K562 (cell line): Measurements from ENCODE around the gene PTPRO. TPM values are rescaled to one million over a fixed set of nuclear protein-coding genes. Genes with fewer than 3 reads are reported as not detected.

Experiments
- ATAC-seq: fragments of 200-7000 bp; cut with Tn5 transposase; 3 replicates; pipeline ENCODE4 v1.9.1; 2020; ENCODE audit warnings: moderate library complexity
- BruUV-seq: library from RNA; stranded (reverse); fragments of 400-500 nt; replicated peaks from 2 replicates; lab custom pipeline; 2021; lab: Mats Ljungman, UMichigan
- CTCF ChIA-PET: fragments of 300-600 bp; formaldehyde crosslinking; extraction: SDS; loops from one replicate; lab custom pipeline; 2021; ENCODE audit warnings: low intra/inter-chr PET ratio; lab: Yijun Ruan, JAX
- POLR2A ChIA-PET: fragments of 300-600, 350-650 bp; sonication (Branson Sonifier 250); formaldehyde crosslinking; extraction: SDS; loops from one replicate; lab custom pipeline; 2021; ENCODE audit warnings: antibody characterized with exemption, inconsistent platforms; lab: Yijun Ruan, JAX
- DNase-seq, 4 experiments: peaks; one replicate each; pipeline versions ENCODE4 v3.0.0 to v3.0.0-alpha.2; 2011 to 2018; ENCODE audit warnings: low spot score in 3 of 4, mixed read lengths in 3 of 4; ENCODE audit errors: extremely low read depth in 1 of 4
- FAIRE-seq: peaks from 2 replicates; lab custom pipeline; 2011; peaks lifted over from hg19 to GRCh38; lab: Jason Lieb, UNC
- H2AFZ ChIP-seq: 2 replicates; pipeline ENCODE4 v1.6.0; 2011; ENCODE audit warnings: low read depth, low read length, control low read depth, inconsistent platforms
- H3K27ac ChIP-seq: fragments of 200-600 bp; 3 replicates; pipeline ENCODE4 v1.8.0; 2011; ENCODE audit warnings: low read depth, mild to moderate bottlenecking, control low read depth, inconsistent platforms, low read length, moderate library complexity, mixed read lengths; ENCODE audit errors: extremely low read depth
- H3K27me3 ChIP-seq, 2 experiments: fragments of 300-600 bp in 1 of 2; 2 replicates in 1 of 2; 3 replicates in 1 of 2; pipeline versions ENCODE4 v1.6.0 to v1.8.0; 2011; ENCODE audit warnings: inconsistent platforms in 2 of 2, low read length in 2 of 2, mild to moderate bottlenecking in 1 of 2, mixed read lengths in 1 of 2, moderate library complexity in 1 of 2; ENCODE audit not compliant: control insufficient read depth in 2 of 2, insufficient read depth in 2 of 2
- H3K36me3 ChIP-seq: fragments of 300-600 bp; 3 replicates; pipeline ENCODE4 v1.8.0; 2011; ENCODE audit warnings: mild to moderate bottlenecking, low read length, inconsistent platforms; ENCODE audit not compliant: control insufficient read depth, insufficient read depth
- H3K4me1 ChIP-seq, 2 experiments: fragments of 200-600 bp in 1 of 2; replicated peaks in 1 of 2; 2 replicates in 1 of 2; 3 replicates in 1 of 2; pipeline versions ENCODE4 v1.5.1 to v1.8.0; 2011; ENCODE audit warnings: inconsistent platforms in 2 of 2, low read length in 2 of 2, mild to moderate bottlenecking in 1 of 2, mixed read lengths in 1 of 2, moderate library complexity in 1 of 2; ENCODE audit not compliant: control insufficient read depth in 2 of 2, insufficient read depth in 2 of 2
- H3K4me2 ChIP-seq: 2 replicates; pipeline ENCODE4 v1.6.1; 2011; ENCODE audit warnings: low read length, control low read depth, inconsistent platforms, mixed read lengths; ENCODE audit not compliant: insufficient read depth
- H3K4me3 ChIP-seq: fragments of 200-600 bp; sonication (generic), shearing (Covaris generic); 2 replicates; pipeline ENCODE4 v1.5.1; 2016; ENCODE audit warnings: control low read depth, inconsistent platforms
- H3K79me2 ChIP-seq: fragments of 200-600 bp; 3 replicates; pipeline ENCODE4 v1.8.0; 2011; ENCODE audit warnings: low read length, inconsistent platforms; ENCODE audit not compliant: control insufficient read depth, insufficient read depth
- H3K9ac ChIP-seq, 2 experiments: 2 replicates each; pipeline versions ENCODE4 v1.6.0 to v1.6.1; 2011; ENCODE audit warnings: low read depth in 2 of 2, low read length in 2 of 2, control low read depth in 1 of 2, inconsistent platforms in 1 of 2, mild to moderate bottlenecking in 1 of 2, mixed read lengths in 1 of 2; ENCODE audit not compliant: insufficient read depth in 1 of 2
- H3K9me1 ChIP-seq: one replicate; pipeline ENCODE4 v1.6.0; 2011; ENCODE audit warnings: inconsistent platforms, mild to moderate bottlenecking, low read length, moderate library complexity; ENCODE audit not compliant: control insufficient read depth, insufficient read depth
- H3K9me3 ChIP-seq: replicated peaks from 2 replicates; pipeline ENCODE4 v1.5.1; 2011; ENCODE audit warnings: low read depth, low read length, inconsistent platforms; ENCODE audit not compliant: control insufficient read depth, insufficient read depth
- H4K20me1 ChIP-seq: replicated peaks from 2 replicates; pipeline ENCODE4 v1.6.1; 2011; ENCODE audit warnings: low read length, inconsistent platforms, mixed read lengths; ENCODE audit not compliant: control insufficient read depth, insufficient read depth
- ARHGAP35 ChIP-seq: fragments of 450-650 bp; IDR thresholded peaks from 2 replicates; pipeline ENCODE4 v1.6.1; 2018; ENCODE audit not compliant: partially characterized antibody
- ARID1B ChIP-seq: fragments of 450-650 bp; IDR thresholded peaks from 2 replicates; pipeline ENCODE4 v1.6.1; 2016; ENCODE audit warnings: antibody characterized with exemption, mild to moderate bottlenecking, inconsistent platforms
- ARID2 ChIP-seq: fragments of 450-650 bp; IDR thresholded peaks from 2 replicates; pipeline ENCODE4 v1.6.1; 2017; ENCODE audit warnings: antibody characterized with exemption, mild to moderate bottlenecking
- CBX5 ChIP-seq: IDR thresholded peaks from 2 replicates; pipeline ENCODE4 v1.6.1; 2014; ENCODE audit warnings: low read depth, borderline replicate concordance
- DDX20 ChIP-seq: fragments of 450-650 bp; IDR thresholded peaks from 2 replicates; pipeline ENCODE4 v1.6.1; 2016; ENCODE audit warnings: missing genetic modification characterization, low read depth, mild to moderate bottlenecking, missing compliant biosample characterization, moderate library complexity
- RHOXF2B ChIP-seq: fragments of 250-450 bp; sonication (Bioruptor Pico); conservative IDR thresholded peaks from 2 replicates; pipeline ENCODE4 v1.5.1; 2021
- SNIP1 ChIP-seq: fragments of 450-650 bp; IDR thresholded peaks from 2 replicates; pipeline ENCODE4 v1.7.1; 2017; ENCODE audit warnings: low read depth, mild to moderate bottlenecking
- XRCC4 ChIP-seq: IDR thresholded peaks from one replicate; pipeline ENCODE4 v1.6.1; 2011; ENCODE audit not compliant: insufficient read depth, insufficient read length; ENCODE audit errors: extremely low read depth
- ZC3H11A ChIP-seq: IDR thresholded peaks from 2 replicates; pipeline ENCODE4 v1.6.1; 2012; ENCODE audit warnings: low read depth, low read length, improper control_type of control experiment
- ZC3H4 ChIP-seq: sonication (generic); formaldehyde crosslinking; IDR thresholded peaks from 2 replicates; pipeline ENCODE4 v1.9.0; 2021; ENCODE audit warnings: missing genetic modification reagents, borderline replicate concordance
- ZNF197 ChIP-seq: fragments of 200-800 bp; sonication (Bioruptor generic); IDR thresholded peaks from 2 replicates; pipeline ENCODE4 v1.6.1; 2016; ENCODE audit warnings: low read depth, missing genetic modification characterization, missing compliant biosample characterization
- ZNF507 ChIP-seq: conservative IDR thresholded peaks from 2 replicates; pipeline ENCODE4 v1.6.1; 2017; ENCODE audit warnings: missing genetic modification characterization, missing compliant biosample characterization
- ZNF717 ChIP-seq: fragments of 250-450 bp; sonication (Bioruptor Pico); IDR thresholded peaks from 2 replicates; pipeline ENCODE4 v1.5.0; 2021
- WGBS: fragments of 100-300 bp; shearing (Covaris generic); methylation state at CpG from one replicate; pipeline ENCODE4 v1.1.6; 2016; ENCODE audit warnings: low coverage, mixed read lengths; ENCODE audit not compliant: insufficient coverage; ENCODE audit errors: missing lambda C conversion rate; 5-methylcytosine and 5-hydroxymethylcytosine counted together
- in situ Hi-C: fragments of 300-500 bp; cut with MboI; formaldehyde crosslinking; loops from 4 replicates; pipeline ENCODE4 v1.15.0; 2018; ENCODE audit warnings: inconsistent platforms, mixed read lengths
- intact Hi-C: fragments of 100-400 bp; cut with micrococcal nuclease; formaldehyde crosslinking; loops from 2 replicates; pipeline ENCODE4 v1.14.2; 2022
- polyA plus RNA-seq, 8 experiments: library from polyadenylated mRNA; depleted of rRNA in 4 of 8; stranded (reverse) in 5 of 8; unstranded in 3 of 8; fragments of >200 nt; fragmentation: Nextera tagmentation in 2 of 8; fragmentation: Illumina TruSeq in 1 of 8; extraction: Ambion mirVana in 2 of 8; extraction: Trizol in 1 of 8; gene quantifications; 2 replicates each; pipeline versions ENCODE4 v1.2.1 to v1.2.3, GENCODE V29; 2011 to 2014; ENCODE audit warnings: inconsistent platforms in 1 of 8, missing spikeins in 1 of 8
- total RNA-seq, 7 experiments: library from RNA; depleted of rRNA in 6 of 7; stranded (reverse); fragments of >200 nt in 6 of 7; fragmentation: Illumina TruSeq in 2 of 7; extraction: Trizol in 2 of 7; gene quantifications; 2 replicates each; pipeline versions ENCODE4 v1.2.1 to v1.2.3, GENCODE V29; 2011 to 2021; ENCODE audit warnings: low replicate concordance in 1 of 7
- TF ChIP-seq, protein P1 (sequence below): fragments of 450-650 bp; IDR thresholded peaks from 2 replicates; pipeline ENCODE4 v1.6.1; 2017; ENCODE audit warnings: antibody characterized with exemption
- TF ChIP-seq, protein P2 (sequence below): fragments of 450-650 bp; IDR thresholded peaks from one replicate; pipeline ENCODE4 v1.6.1; 2018; ENCODE audit warnings: mild to moderate bottlenecking, moderate library complexity; ENCODE audit not compliant: partially characterized antibody
- TF ChIP-seq, protein P3 (sequence below): fragments of 200-400 bp; formaldehyde crosslinking; IDR thresholded peaks from 2 replicates; pipeline ENCODE4 v1.6.1; 2017; ENCODE audit warnings: mild to moderate bottlenecking, low read depth, low read length, moderate library complexity
- TF ChIP-seq, protein P4 (sequence below): fragments of 450-650 bp; formaldehyde crosslinking; IDR thresholded peaks from 2 replicates; pipeline ENCODE4 v1.4.0; 2020; ENCODE audit warnings: mild to moderate bottlenecking, moderate library complexity

Gene PTPRO
- total and polyA plus RNA-seq, 9 of the 15 experiments (the other 6 are each of a cell fraction or from before 2014, with no cell fraction given) = 0.22 TPM; not detected in 8

DNA sequence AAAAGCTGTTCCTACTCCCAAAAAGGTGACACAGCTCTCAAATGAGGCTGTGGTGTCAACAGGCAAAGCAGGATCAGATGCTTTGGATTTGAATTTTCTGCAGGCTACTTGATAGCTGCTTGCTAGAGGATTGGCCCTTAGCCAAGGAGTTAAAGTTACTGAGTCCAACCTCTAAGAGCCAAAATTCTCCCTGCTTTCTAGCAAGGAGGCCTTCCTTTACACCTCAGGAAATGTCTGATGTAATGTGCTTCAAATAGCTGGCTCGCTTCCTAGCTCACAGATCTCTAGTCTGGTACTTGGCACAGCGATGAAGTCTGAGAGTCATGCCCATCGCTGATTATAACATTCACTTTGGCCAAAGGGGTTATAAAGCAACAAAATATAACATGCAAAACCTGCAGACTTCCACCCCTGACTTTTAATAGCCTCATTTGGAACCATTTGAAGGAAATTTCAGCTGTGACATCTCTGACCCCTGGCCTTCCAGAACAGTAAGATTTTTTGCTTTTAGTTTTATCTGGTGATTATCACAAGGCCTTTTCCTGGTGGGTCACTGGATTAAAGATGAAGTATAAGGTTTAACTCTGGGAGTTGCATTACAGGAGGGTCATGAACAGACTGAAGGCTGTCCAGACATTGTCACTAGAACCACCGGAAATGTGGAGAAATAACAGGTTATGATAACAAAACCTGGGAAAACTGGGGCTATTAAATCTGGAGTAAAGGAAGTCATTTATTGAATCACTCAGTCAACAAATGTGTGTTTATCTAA lies 277.1 kb downstream of the PTPRO start:
- H3K9me3 ChIP-seq = no peaks in the 10 kb centered on the region
- H3K4me2 ChIP-seq = no peak overlapping the region
- no peaks in the 10 kb centered on the region for H3K27me3 ChIP-seq
- ChIA-PET CTCF (no interaction called here), POLR2A (no interaction called here)
- no peak overlapping the region for H2AFZ ChIP-seq
- H3K36me3 ChIP-seq = no peaks in the 10 kb centered on the region
- no peak overlapping the region for H3K9ac ChIP-seq
- FAIRE-seq (no peak), DNase-seq (no peak), ATAC-seq (no peak)
- BruUV-seq = no TSS peak
- in situ Hi-C loops = no loop called here
- H3K27ac ChIP-seq = no peak overlapping the region
- no peaks in the 10 kb centered on the region for H3K4me1 ChIP-seq
- TF ChIP-seq, protein P1, sequence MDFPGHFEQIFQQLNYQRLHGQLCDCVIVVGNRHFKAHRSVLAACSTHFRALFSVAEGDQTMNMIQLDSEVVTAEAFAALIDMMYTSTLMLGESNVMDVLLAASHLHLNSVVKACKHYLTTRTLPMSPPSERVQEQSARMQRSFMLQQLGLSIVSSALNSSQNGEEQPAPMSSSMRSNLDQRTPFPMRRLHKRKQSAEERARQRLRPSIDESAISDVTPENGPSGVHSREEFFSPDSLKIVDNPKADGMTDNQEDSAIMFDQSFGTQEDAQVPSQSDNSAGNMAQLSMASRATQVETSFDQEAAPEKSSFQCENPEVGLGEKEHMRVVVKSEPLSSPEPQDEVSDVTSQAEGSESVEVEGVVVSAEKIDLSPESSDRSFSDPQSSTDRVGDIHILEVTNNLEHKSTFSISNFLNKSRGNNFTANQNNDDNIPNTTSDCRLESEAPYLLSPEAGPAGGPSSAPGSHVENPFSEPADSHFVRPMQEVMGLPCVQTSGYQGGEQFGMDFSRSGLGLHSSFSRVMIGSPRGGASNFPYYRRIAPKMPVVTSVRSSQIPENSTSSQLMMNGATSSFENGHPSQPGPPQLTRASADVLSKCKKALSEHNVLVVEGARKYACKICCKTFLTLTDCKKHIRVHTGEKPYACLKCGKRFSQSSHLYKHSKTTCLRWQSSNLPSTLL = no peak
- no peak for TF ChIP-seq ZC3H11A
- TF ChIP-seq ZC3H4 = no peak
- TF ChIP-seq SNIP1 = no peak
- TF ChIP-seq, protein P2, sequence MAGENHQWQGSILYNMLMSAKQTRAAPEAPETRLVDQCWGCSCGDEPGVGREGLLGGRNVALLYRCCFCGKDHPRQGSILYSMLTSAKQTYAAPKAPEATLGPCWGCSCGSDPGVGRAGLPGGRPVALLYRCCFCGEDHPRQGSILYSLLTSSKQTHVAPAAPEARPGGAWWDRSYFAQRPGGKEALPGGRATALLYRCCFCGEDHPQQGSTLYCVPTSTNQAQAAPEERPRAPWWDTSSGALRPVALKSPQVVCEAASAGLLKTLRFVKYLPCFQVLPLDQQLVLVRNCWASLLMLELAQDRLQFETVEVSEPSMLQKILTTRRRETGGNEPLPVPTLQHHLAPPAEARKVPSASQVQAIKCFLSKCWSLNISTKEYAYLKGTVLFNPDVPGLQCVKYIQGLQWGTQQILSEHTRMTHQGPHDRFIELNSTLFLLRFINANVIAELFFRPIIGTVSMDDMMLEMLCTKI = no peak
- TF ChIP-seq ARID2 = no peak
- TF ChIP-seq ARHGAP35 = no peak
- TF ChIP-seq, protein P3, sequence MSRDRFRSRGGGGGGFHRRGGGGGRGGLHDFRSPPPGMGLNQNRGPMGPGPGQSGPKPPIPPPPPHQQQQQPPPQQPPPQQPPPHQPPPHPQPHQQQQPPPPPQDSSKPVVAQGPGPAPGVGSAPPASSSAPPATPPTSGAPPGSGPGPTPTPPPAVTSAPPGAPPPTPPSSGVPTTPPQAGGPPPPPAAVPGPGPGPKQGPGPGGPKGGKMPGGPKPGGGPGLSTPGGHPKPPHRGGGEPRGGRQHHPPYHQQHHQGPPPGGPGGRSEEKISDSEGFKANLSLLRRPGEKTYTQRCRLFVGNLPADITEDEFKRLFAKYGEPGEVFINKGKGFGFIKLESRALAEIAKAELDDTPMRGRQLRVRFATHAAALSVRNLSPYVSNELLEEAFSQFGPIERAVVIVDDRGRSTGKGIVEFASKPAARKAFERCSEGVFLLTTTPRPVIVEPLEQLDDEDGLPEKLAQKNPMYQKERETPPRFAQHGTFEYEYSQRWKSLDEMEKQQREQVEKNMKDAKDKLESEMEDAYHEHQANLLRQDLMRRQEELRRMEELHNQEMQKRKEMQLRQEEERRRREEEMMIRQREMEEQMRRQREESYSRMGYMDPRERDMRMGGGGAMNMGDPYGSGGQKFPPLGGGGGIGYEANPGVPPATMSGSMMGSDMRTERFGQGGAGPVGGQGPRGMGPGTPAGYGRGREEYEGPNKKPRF = no peak
- TF ChIP-seq XRCC4 = no peak
- no peak for TF ChIP-seq ZNF197 (CRISPR knock-in tag)
- TF ChIP-seq ZNF507 (tag) = no peak
- TF ChIP-seq DDX20 (tag) = no peak
- TF ChIP-seq ARID1B = no peak
- TF ChIP-seq, protein P4, sequence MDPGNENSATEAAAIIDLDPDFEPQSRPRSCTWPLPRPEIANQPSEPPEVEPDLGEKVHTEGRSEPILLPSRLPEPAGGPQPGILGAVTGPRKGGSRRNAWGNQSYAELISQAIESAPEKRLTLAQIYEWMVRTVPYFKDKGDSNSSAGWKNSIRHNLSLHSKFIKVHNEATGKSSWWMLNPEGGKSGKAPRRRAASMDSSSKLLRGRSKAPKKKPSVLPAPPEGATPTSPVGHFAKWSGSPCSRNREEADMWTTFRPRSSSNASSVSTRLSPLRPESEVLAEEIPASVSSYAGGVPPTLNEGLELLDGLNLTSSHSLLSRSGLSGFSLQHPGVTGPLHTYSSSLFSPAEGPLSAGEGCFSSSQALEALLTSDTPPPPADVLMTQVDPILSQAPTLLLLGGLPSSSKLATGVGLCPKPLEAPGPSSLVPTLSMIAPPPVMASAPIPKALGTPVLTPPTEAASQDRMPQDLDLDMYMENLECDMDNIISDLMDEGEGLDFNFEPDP (CRISPR knock-in tag) = no peak
- no peak for TF ChIP-seq CBX5
- no peak for TF ChIP-seq ZNF717 (CRISPR knock-in tag)
- TF ChIP-seq RHOXF2B (CRISPR knock-in tag) = no peak
- no peak overlapping the region for H3K4me3 ChIP-seq
- 0% methylated on average over 4 of the region's 4 CpGs for WGBS
- no peaks in the 10 kb centered on the region for H3K9me1 ChIP-seq
- no peaks in the 10 kb centered on the region for H3K79me2 ChIP-seq
- intact Hi-C loops = no loop called here
- no peaks in the 10 kb centered on the region for H4K20me1 ChIP-seq
